Left ventricle myocardium inferior (tissue), 1 donor: ENCODE results near the gene DPP6. TPM values are rescaled to one million over a fixed set of nuclear protein-coding genes. Genes with fewer than 3 reads are reported as not detected.

Experiments
- DNase-seq: peaks from one replicate; pipeline ENCODE4 v3.0.0-alpha.2; 2020
- H3K27ac ChIP-seq: fragments of 200-600 bp; replicated peaks from 2 replicates; pipeline ENCODE4 v1.8.0; 2021
- H3K27me3 ChIP-seq: fragments of 200-600 bp; 2 replicates; pipeline ENCODE4 v1.8.0; 2021; ENCODE audit warnings: low read depth
- H3K36me3 ChIP-seq: fragments of 200-600 bp; 2 replicates; pipeline ENCODE4 v1.8.0; 2021
- H3K4me1 ChIP-seq: fragments of 200-600 bp; 2 replicates; pipeline ENCODE4 v1.8.0; 2021
- H3K4me3 ChIP-seq: fragments of 200-600 bp; 2 replicates; pipeline ENCODE4 v1.8.0; 2021; ENCODE audit warnings: mild to moderate bottlenecking, moderate library complexity
- H3K9me3 ChIP-seq: fragments of 200-600 bp; replicated peaks from 2 replicates; pipeline ENCODE4 v1.8.0; 2021
- intact Hi-C: fragments of 100-400 bp; cut with micrococcal nuclease; formaldehyde crosslinking; loops from one replicate; pipeline ENCODE4 v1.11.0; 2022
- total RNA-seq: library from RNA; stranded (reverse); fragmentation: NEBNext Ultra II Directional; extraction: Animal tissue kit (Norgen Biotek cat#: 25700); gene quantifications from one replicate; pipeline ENCODE4 v1.2.1, GENCODE V29; 2021
- TF ChIP-seq, protein P1 (sequence below): fragments of 200-600 bp; IDR thresholded peaks from 2 replicates; pipeline ENCODE4 v1.8.0; 2021; ENCODE audit warnings: antibody characterized with exemption, mild to moderate bottlenecking, borderline replicate concordance
- donor health status: DM: no; HTN: yes; CAD: no; lungs with severe emphysema.

DPP6 gene
- total RNA-seq, 1 donor from 2014 or later = 0.25 TPM

DNA sequence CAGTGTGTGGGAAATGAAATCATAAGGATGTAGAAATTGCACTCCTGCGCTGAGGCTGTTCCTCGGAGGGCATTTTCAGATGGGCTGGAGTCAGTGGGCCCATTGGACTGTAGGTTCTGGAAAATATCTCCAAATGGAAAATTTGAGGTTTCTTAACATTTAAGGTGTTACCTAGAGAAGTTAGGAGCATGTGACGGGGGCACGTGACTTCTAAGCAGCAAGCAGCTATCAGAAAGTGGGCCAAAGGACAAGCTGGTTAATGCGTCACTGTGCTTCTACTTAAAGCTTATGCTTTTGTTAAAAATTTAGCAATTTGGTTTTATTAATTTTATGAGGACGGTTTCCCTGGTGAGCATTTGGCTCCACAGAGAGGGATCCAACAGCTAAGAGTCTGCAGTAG, 298.7 kb downstream of the DPP6 start:
- no peaks in the 10 kb centered on the region for H3K4me1 ChIP-seq
- peaks cover 12% of the 10 kb centered on the region for H3K9me3 ChIP-seq
- H3K27me3 ChIP-seq = peaks cover 9% of the 10 kb centered on the region
- H3K4me3 ChIP-seq = no peak overlapping the region
- intact Hi-C loops = no loop called here
- no peaks in the 10 kb centered on the region for H3K36me3 ChIP-seq
- no peak overlapping the region for H3K27ac ChIP-seq
- no peak for DNase-seq
- TF ChIP-seq, protein P1, sequence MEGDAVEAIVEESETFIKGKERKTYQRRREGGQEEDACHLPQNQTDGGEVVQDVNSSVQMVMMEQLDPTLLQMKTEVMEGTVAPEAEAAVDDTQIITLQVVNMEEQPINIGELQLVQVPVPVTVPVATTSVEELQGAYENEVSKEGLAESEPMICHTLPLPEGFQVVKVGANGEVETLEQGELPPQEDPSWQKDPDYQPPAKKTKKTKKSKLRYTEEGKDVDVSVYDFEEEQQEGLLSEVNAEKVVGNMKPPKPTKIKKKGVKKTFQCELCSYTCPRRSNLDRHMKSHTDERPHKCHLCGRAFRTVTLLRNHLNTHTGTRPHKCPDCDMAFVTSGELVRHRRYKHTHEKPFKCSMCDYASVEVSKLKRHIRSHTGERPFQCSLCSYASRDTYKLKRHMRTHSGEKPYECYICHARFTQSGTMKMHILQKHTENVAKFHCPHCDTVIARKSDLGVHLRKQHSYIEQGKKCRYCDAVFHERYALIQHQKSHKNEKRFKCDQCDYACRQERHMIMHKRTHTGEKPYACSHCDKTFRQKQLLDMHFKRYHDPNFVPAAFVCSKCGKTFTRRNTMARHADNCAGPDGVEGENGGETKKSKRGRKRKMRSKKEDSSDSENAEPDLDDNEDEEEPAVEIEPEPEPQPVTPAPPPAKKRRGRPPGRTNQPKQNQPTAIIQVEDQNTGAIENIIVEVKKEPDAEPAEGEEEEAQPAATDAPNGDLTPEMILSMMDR = no peak

DNA sequence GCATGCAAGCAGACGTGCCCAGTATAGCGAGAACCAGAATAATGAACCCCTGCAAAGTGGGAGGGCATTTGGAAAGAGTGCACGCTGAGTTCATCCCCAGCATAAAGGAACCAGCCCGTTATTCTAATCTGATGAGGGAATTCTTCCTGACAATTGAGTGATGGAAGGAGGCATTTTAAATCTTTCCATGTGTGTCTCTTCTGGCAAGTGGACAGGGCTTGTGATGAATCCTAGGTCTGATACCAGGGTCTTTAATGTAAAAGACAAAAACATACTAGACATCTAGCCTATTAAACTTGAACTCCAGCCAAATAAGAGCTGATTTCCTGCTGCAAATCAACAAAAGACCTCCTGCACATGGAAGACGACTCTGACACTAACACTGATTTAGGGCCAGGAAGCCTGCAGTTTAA, 301.2 kb downstream of the DPP6 start:
- Histone ChIP-seq H3K27me3 (peaks cover 9% of the 10 kb centered on the region), H3K27ac (no peak overlapping the region), H3K36me3 (no peaks in the 10 kb centered on the region), H3K4me3 (no peak overlapping the region), H3K9me3 (peaks cover 12% of the 10 kb centered on the region), H3K4me1 (no peaks in the 10 kb centered on the region)
- TF ChIP-seq, protein P1 = no peak
- no peak for DNase-seq
- intact Hi-C loops = no loop called here

DNA sequence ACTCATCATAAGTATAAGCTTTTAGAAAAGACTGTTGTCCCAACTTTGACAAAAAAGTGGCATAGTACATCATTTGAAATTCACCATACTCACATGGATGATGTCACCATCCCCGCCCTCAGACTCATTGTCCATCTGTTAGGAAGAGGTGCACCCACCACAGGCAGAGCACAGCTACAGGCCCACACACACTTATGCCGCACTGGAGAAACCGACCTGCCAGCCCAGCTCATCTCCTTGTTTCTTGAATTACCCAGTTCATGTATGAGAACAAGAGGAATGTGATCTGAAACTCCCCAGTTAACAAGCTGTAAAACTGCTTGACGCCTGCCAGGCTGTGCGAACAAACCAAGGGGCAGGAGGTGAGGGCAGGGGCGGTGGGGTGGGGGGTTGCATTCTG, 312.0 kb downstream of the DPP6 start:
- TF ChIP-seq, protein P1 = no peak
- DNase-seq = no peak
- Histone ChIP-seq H3K27me3 (no peaks in the 10 kb centered on the region), H3K27ac (no peak overlapping the region), H3K9me3 (no peaks in the 10 kb centered on the region), H3K36me3 (no peaks in the 10 kb centered on the region), H3K4me3 (no peak overlapping the region), H3K4me1 (no peaks in the 10 kb centered on the region)
- intact Hi-C loops = no loop called here

DNA sequence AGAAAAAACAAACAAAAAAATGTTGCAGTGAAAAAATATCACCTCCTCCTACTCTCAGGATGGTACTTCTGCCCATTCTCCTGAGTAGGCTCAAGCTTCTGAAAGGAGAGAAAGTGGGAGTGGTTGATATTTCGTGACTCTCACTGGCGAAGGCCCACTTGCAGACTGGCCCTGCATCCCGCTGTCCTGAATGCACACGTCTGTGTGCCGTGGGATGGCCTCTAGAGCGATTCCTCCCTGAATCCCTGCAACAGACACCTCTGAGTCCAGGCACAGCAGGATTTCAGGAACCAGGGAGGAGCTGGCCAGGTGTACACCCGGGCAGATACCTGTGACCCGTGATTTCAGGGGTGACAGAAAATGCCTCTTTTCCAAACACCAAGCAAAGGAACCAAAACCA, 319.2 kb downstream of the DPP6 start:
- no peaks in the 10 kb centered on the region for H3K4me1 ChIP-seq

DNA sequence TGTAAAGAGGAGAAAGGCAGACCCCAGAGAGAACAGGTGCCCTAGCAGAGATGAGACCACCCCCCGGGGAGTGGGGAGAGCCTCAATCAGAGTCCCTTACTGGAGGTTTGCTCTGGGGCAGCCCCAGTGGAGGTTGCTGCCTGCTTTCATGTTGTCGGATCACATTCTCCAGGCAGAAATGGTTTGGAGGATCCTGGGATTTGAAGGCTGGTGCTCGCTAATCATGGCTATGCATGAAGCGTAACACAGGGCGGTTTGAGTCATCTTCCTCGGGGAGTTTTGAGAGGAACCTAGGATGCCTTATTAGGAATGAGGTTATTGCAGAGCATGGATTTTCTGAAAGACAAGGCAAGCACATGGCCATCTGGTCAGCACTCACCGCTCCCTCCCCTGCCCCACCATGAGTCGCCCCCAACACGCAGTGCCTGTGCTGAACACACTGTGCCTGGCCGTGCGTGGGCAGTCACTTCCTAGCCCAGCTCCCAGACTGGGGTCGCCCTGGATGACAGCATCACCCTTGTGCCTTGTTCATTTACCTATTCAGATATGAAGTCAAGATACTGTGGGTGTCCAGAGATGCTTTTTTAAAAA, 319.9 kb downstream of the DPP6 start:
- Histone ChIP-seq H3K4me3 (no peak overlapping the region), H3K36me3 (no peaks in the 10 kb centered on the region), H3K27me3 (no peaks in the 10 kb centered on the region), H3K9me3 (no peaks in the 10 kb centered on the region), H3K4me1 (no peaks in the 10 kb centered on the region), H3K27ac (no peak overlapping the region)
- intact Hi-C loops = no loop called here
- no peak for DNase-seq
- TF ChIP-seq, protein P1 = no peak

More for the DNA sequence above, 319.2 kb downstream of the DPP6 start:
- Histone ChIP-seq H3K36me3 (no peaks in the 10 kb centered on the region), H3K27ac (no peak overlapping the region), H3K4me3 (no peak overlapping the region), H3K9me3 (no peaks in the 10 kb centered on the region), H3K27me3 (no peaks in the 10 kb centered on the region)
- DNase-seq = no peak
- TF ChIP-seq, protein P1 = no peak
- intact Hi-C loops = no loop called here
